LNCaP clone FGC (cell line): ENCODE data around the gene TK2.

Experiments
- DNase-seq: peaks from one replicate; pipeline ENCODE4 v3.0.0-alpha.2; 2011; ENCODE audit warnings: low read depth
- H3K4me3 ChIP-seq: 2 replicates; pipeline ENCODE4 v1.5.1; 2011; ENCODE audit warnings: mild to moderate bottlenecking, low read depth, low read length, control low read depth
- TF ChIP-seq, protein P1 (sequence below): IDR thresholded peaks from 2 replicates; pipeline ENCODE4 v1.5.1; 2012; ENCODE audit warnings: mild to moderate bottlenecking; ENCODE audit not compliant: control insufficient read depth, insufficient read depth; ENCODE audit errors: extremely low read depth

The TK2 gene

GRCh38 chr16:66552286-66553177 lies 2.6 kb upstream of the TK2 start, which contains the start of gene CKLF:
TSS of gene CKLF (plus strand) at chr16:66552576. CDS start at chr16:66552716, 140 bp downstream.
- peak within 1 kb of the TSS; percentile 68 for H3K4me3 ChIP-seq
- TF ChIP-seq, protein P1, sequence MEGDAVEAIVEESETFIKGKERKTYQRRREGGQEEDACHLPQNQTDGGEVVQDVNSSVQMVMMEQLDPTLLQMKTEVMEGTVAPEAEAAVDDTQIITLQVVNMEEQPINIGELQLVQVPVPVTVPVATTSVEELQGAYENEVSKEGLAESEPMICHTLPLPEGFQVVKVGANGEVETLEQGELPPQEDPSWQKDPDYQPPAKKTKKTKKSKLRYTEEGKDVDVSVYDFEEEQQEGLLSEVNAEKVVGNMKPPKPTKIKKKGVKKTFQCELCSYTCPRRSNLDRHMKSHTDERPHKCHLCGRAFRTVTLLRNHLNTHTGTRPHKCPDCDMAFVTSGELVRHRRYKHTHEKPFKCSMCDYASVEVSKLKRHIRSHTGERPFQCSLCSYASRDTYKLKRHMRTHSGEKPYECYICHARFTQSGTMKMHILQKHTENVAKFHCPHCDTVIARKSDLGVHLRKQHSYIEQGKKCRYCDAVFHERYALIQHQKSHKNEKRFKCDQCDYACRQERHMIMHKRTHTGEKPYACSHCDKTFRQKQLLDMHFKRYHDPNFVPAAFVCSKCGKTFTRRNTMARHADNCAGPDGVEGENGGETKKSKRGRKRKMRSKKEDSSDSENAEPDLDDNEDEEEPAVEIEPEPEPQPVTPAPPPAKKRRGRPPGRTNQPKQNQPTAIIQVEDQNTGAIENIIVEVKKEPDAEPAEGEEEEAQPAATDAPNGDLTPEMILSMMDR: no peak

GRCh38 chr16:66551788-66552285 lies 1.9 kb upstream of the TK2 start:
- H3K4me3 ChIP-seq: peak overlapping the region; percentile 68
- DNase-seq: no peak
- TF ChIP-seq, protein P1: no peak

More at GRCh38 chr16:66552286-66553177, 2.6 kb upstream of the TK2 start, which contains the start of gene CKLF:
- DNase-seq: peak; percentile 50

DNA sequence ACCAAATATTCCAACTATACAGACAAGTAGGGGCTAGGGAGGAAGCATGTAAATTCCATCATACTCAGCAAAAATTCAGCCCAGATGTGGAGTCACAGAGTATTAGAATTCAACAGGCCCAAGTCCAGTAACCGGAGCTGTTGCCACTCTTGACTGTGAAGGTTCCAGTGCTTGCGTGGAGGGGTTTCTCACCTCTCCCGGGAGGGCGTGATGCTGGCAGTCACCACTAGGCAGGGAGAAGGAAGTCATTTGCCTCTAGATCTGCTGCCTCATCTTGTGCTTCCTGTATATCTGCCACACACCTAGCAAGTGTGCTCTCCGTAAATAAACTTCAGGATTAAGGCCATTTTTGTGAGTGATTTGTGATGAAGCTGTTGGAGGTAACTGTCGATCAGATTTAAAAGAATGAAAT lies 1.4 kb upstream of the TK2 start:
- H3K4me3 ChIP-seq: no peak overlapping the region

DNA sequence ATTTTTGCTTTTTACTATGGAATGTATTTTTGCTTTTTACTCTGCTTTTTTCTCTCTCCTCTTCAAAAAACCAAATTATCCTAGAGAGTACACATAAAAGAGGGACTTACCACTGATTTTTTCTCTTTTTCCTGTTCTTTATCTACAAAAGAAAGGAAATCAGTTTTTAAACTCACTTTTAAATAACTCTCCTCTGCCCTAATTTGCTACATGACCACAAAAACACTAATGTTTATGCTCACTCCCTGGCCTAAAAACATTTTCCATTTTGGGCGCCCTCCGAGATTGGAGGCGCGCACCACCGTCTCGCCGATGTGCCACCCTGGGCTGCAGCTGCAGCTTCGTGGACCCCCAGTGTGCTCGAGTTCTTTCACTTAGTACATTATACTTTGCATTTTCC lies 1.1 kb downstream of the TK2 start:
- DNase-seq: no peak
- TF ChIP-seq, protein P1: no peak
- H3K4me3 ChIP-seq: peak overlapping the region; percentile 63

More for the DNA sequence above, 1.4 kb upstream of the TK2 start:
- no peak for DNase-seq
- TF ChIP-seq, protein P1: 0 out of 2 replicates have a peak, but pooled peaks have one; percentile 6

- TF ChIP-seq, protein P1: no peak
- no peak overlapping the region for H3K4me3 ChIP-seq
- no peak for DNase-seq
Observed at GRCh38 chr16:66548068-66548467, 1.9 kb downstream of the TK2 start.

DNA sequence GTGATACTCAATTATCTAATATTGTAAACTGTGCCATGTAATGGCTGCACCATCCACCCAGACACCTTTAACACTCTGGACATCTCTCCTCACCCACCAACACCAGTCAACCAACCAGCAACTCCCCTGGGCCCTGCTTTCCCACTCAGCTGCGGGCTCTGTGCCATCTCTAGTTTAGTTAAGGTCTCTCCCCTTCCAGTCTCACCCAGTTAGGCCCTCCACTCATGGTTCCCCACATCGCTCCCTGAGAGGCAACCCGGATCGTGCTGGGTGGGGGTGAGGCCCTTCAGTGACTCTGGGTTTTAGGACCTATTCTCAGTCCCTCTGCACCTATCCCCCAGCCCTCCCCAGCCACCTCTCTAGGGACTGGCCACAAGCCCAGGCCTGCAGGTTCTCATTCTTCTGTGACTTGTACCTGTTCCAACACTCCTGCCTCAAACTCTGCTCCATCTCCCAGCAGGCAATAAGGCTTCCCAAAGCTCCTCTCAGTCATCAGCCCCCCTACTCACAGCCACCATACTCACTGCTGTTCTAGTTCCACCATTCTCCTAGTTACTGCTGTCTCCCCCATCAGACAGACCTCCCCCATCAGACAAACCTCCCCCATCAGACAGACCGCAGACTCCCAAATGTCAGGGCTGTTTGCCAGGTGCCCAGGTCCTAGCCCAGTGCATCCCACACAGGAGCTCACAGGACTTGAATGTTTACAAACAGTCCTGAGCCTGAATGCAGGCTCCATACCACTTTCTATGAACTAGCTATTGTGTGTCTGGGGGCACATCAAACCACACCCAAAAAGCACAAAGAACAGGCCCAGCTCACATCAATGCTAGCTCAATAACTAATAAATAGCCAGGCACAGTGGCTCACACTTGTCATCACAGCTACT lies 2.6 kb downstream of the TK2 start:
- no peak for DNase-seq
- H3K4me3 ChIP-seq: no peak overlapping the region
- TF ChIP-seq, protein P1: no peak
